ENCODE measurements around the gene EYS.
A peak's percentile ranks its signal among the peaks of the same experiment; 100 is the strongest.

EYS gene

GRCh38 chr6:63785006-63785405 lies 1922.0 kb downstream of the EYS start:
- TF ChIP-seq ZFX (IDR thresholded peaks at IDR 0.05) (no peak), CTCF (conservative IDR thresholded peaks at IDR 0.05) (no peak)
- H3K27ac ChIP-seq = no peak overlapping the region

GRCh38 chr6:63783096-63783495 lies 1923.9 kb downstream of the EYS start:
- H3K27ac ChIP-seq = no peak overlapping the region
- no peak for TF ChIP-seq CTCF (conservative IDR thresholded peaks at IDR 0.05)
- TF ChIP-seq ZFX (IDR thresholded peaks at IDR 0.05) = no peak

- no peak for TF ChIP-seq ZFX (IDR thresholded peaks at IDR 0.05)
- H3K27ac ChIP-seq = no peak overlapping the region
Measured at GRCh38 chr6:63774961-63775360, 1932.1 kb downstream of the EYS start.

GRCh38 chr6:63773200-63773599 lies 1933.8 kb downstream of the EYS start:
- no peak overlapping the region for H3K27ac ChIP-seq
- TF ChIP-seq CTCF (conservative IDR thresholded peaks at IDR 0.05) = no peak
- no peak for TF ChIP-seq ZFX (IDR thresholded peaks at IDR 0.05)

- H3K27ac ChIP-seq = no peak overlapping the region
- TF ChIP-seq ZFX (IDR thresholded peaks at IDR 0.05) = no peak
Measured at GRCh38 chr6:63765828-63766227, 1941.2 kb downstream of the EYS start.

- TF ChIP-seq ZFX (IDR thresholded peaks at IDR 0.05) = no peak
- peak; percentile 51 for TF ChIP-seq CTCF (conservative IDR thresholded peaks at IDR 0.05)
- H3K27ac ChIP-seq = no peak overlapping the region
Measured at GRCh38 chr6:63764318-63764916, 1942.6 kb downstream of the EYS start.

GRCh38 chr6:63760199-63760598 lies 1946.8 kb downstream of the EYS start:
- TF ChIP-seq ZFX (IDR thresholded peaks at IDR 0.05) (no peak), CTCF (conservative IDR thresholded peaks at IDR 0.05) (no peak)
- H3K27ac ChIP-seq = no peak overlapping the region

- H3K27ac ChIP-seq = no peak overlapping the region
- TF ChIP-seq CTCF (conservative IDR thresholded peaks at IDR 0.05) (no peak), ZFX (IDR thresholded peaks at IDR 0.05) (no peak)
Measured at GRCh38 chr6:63759605-63760105, 1947.4 kb downstream of the EYS start.

All from C4-2B (cell line).